Dermis microvascular lymphatic vessel endothelial cell (primary cell): Measurements from ENCODE around the gene R3HCC1L. TPM values are rescaled to one million over a fixed set of nuclear protein-coding genes. Genes with fewer than 3 reads are reported as not detected.
"Not testable (repeated sequence)": the region's sequence is repeated elsewhere in the genome, so short reads cannot be mapped to it uniquely, and the experiment has no call there.

Experiments used
- DNase-seq, 2 donors: peaks; one replicate each; pipeline versions ENCODE4 v3.0.0 to v3.0.0-alpha.2; 2010; ENCODE audit warnings: low read depth in 2 of 2
- total RNA-seq: library from RNA; depleted of rRNA; stranded (reverse); fragments of >200 nt; gene quantifications from 2 replicates; pipeline ENCODE4 v1.2.1, GENCODE V29; 2014

Gene R3HCC1L
- total RNA-seq, 1 donor from 2014 or later = 8.1 TPM

- not testable (repeated sequence) for DNase-seq
Measured at GRCh38 chr10:98228266-98228665, 93.8 kb downstream of the R3HCC1L start.

GRCh38 chr10:98231417-98231816 lies 97.0 kb downstream of the R3HCC1L start:
- no peak for DNase-seq

GRCh38 chr10:98235846-98236245 lies 101.4 kb downstream of the R3HCC1L start:
- no peak for DNase-seq

GRCh38 chr10:98236862-98237261 lies 102.4 kb downstream of the R3HCC1L start:
- DNase-seq = no peak

GRCh38 chr10:98238391-98238790 lies 103.9 kb downstream of the R3HCC1L start:
- no peak for DNase-seq

GRCh38 chr10:98240524-98240923 lies 106.1 kb downstream of the R3HCC1L start:
- DNase-seq = no peak

- peak; percentile 14 to 37 for DNase-seq
Measured at GRCh38 chr10:98242823-98243222, 108.4 kb downstream of the R3HCC1L start.

GRCh38 chr10:98244141-98244540 lies 109.7 kb downstream of the R3HCC1L start:
- no peak for DNase-seq

GRCh38 chr10:98244586-98244985 lies 110.1 kb downstream of the R3HCC1L start:
- no peak for DNase-seq

GRCh38 chr10:98246911-98247805 lies 112.7 kb downstream of the R3HCC1L start:
- DNase-seq = no peak

GRCh38 chr10:98248018-98248417 lies 113.6 kb downstream of the R3HCC1L start:
- no peak for DNase-seq

GRCh38 chr10:98249134-98249533 lies 114.7 kb downstream of the R3HCC1L start:
- DNase-seq = no peak

- no peak for DNase-seq
Measured at GRCh38 chr10:98251399-98251798, 116.9 kb downstream of the R3HCC1L start.

- no peak for DNase-seq
Measured at GRCh38 chr10:98252464-98252863, 118.0 kb downstream of the R3HCC1L start.

- no peak for DNase-seq
Measured at GRCh38 chr10:98253499-98253898, 119.0 kb downstream of the R3HCC1L start.

GRCh38 chr10:98254234-98254974 lies 119.9 kb downstream of the R3HCC1L start:
- no peak for DNase-seq

GRCh38 chr10:98255146-98255877 lies 120.9 kb downstream of the R3HCC1L start:
- no peak for DNase-seq

- DNase-seq = no peak
Measured at GRCh38 chr10:98256692-98257091, 122.2 kb downstream of the R3HCC1L start.

GRCh38 chr10:98257198-98257597 lies 122.7 kb downstream of the R3HCC1L start:
- no peak for DNase-seq

GRCh38 chr10:98257961-98258360 lies 123.5 kb downstream of the R3HCC1L start:
- no peak for DNase-seq

- no peak for DNase-seq
Measured at GRCh38 chr10:98258683-98259454, 124.4 kb downstream of the R3HCC1L start.
